Measurements from ENCODE around the gene ODAD2.

DNA sequence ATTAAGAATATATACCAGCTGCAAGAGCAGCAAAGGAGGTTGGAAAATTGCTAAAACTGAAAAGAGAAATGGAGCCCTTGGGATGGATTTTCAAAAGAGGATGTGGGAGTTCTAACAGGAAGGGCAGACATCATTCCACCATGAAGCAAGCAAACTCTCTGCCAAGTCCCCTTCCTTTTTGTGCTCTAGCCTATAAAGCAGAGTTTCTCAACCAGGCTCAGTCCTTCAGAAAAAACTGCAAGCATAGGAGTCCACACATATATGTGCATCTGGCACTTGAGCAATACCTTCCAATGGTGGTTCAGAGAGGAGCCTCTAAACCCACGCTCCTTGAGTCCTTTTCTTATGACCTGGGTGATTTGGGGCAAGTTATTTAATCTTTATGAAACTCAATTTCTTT, 154.7 kb downstream of the ODAD2 start:
- no peak for TF ChIP-seq POLR2AphosphoS5 (IDR thresholded peaks at IDR 0.05; ENCODE audit: borderline replicate concordance, low read depth, low read length)
- TF ChIP-seq EZH2 (IDR thresholded peaks at IDR 0.05), result no peak
